ENCODE measurements around the gene MORN5. TPM values are rescaled to one million over a fixed set of nuclear protein-coding genes. Genes with fewer than 3 reads are reported as not detected.
"Not testable (repeated sequence)": the region's sequence is repeated elsewhere in the genome, so short reads cannot be mapped to it uniquely, and the experiment has no call there.

The MORN5 gene
- total RNA-seq (2012; rRNA removed): 0.87 TPM in 1 of 2 replicates, not detected in the other

- peak within 1 kb of the TSS; percentile 85 for H3K4me3 ChIP-seq (ENCODE audit: low read length)
- peak within 1 kb of the TSS; percentile 86 for H3K4me2 ChIP-seq (ENCODE audit: low read length)
- peaks cover 3% of the 10 kb centered on the region for H3K4me1 ChIP-seq (ENCODE audit: control insufficient read depth, insufficient read depth, low read length)
- peak within 1 kb of the TSS; percentile 90 for H3K9ac ChIP-seq (ENCODE audit: low read depth, low read length)
- peaks cover 5% of the 10 kb centered on the region for H3K9me3 ChIP-seq (replicated peaks; ENCODE audit: low read length)
- H3K27me3 ChIP-seq (ENCODE audit: control insufficient read depth, insufficient read depth, low read length): peaks cover 23% of the 10 kb centered on the region
- H3K36me3 ChIP-seq (ENCODE audit: insufficient read depth, low read length): no peaks in the 10 kb centered on the region
These were observed at the start of gene MORN5, which contains the start of gene NDUFA8 for GRCh38 chr9:122159026-122159924. Gene MORN5, plus strand, starts transcription at chr9:122159908. Its CDS starts 65 bp downstream, at chr9:122159973. Gene NDUFA8, minus strand, starts transcription at chr9:122159779. Its CDS starts 102 bp downstream, at chr9:122159677.

- H3K4me2 ChIP-seq (ENCODE audit: low read length): no peak overlapping the region
- no peak overlapping the region for H3K4me3 ChIP-seq (ENCODE audit: low read length)
- no peak overlapping the region for H3K9ac ChIP-seq (ENCODE audit: low read depth, low read length)
- H3K27me3 ChIP-seq (ENCODE audit: control insufficient read depth, insufficient read depth, low read length): peaks cover 38% of the 10 kb centered on the region
- no peaks in the 10 kb centered on the region for H3K9me3 ChIP-seq (replicated peaks; ENCODE audit: low read length)
- no peaks in the 10 kb centered on the region for H3K36me3 ChIP-seq (ENCODE audit: insufficient read depth, low read length)
- H3K4me1 ChIP-seq (ENCODE audit: control insufficient read depth, insufficient read depth, low read length): no peaks in the 10 kb centered on the region
These were observed 49.4 kb upstream of the MORN5 start for GRCh38 chr9:122110100-122110833.

- H3K4me1 ChIP-seq (ENCODE audit: control insufficient read depth, insufficient read depth, low read length): no peaks in the 10 kb centered on the region
- H3K4me3 ChIP-seq (ENCODE audit: low read length): no peak overlapping the region
- H3K4me2 ChIP-seq (ENCODE audit: low read length): no peak overlapping the region
- no peaks in the 10 kb centered on the region for H3K36me3 ChIP-seq (ENCODE audit: insufficient read depth, low read length)
- no peak overlapping the region for H3K9ac ChIP-seq (ENCODE audit: low read depth, low read length)
- peaks cover 50% of the 10 kb centered on the region for H3K27me3 ChIP-seq (ENCODE audit: control insufficient read depth, insufficient read depth, low read length)
- no peaks in the 10 kb centered on the region for H3K9me3 ChIP-seq (replicated peaks; ENCODE audit: low read length)
These were observed 48.2 kb upstream of the MORN5 start for GRCh38 chr9:122111413-122112085.

GRCh38 chr9:122112238-122112637, 47.5 kb upstream of the MORN5 start:
- H3K27me3 ChIP-seq (ENCODE audit: control insufficient read depth, insufficient read depth, low read length): peaks cover 53% of the 10 kb centered on the region
- no peaks in the 10 kb centered on the region for H3K36me3 ChIP-seq (ENCODE audit: insufficient read depth, low read length)
- no peaks in the 10 kb centered on the region for H3K4me1 ChIP-seq (ENCODE audit: control insufficient read depth, insufficient read depth, low read length)

GRCh38 chr9:122113574-122113973, 46.1 kb upstream of the MORN5 start:
- Histone ChIP-seq H3K27me3 (ENCODE audit: control insufficient read depth, insufficient read depth, low read length) (peaks cover 43% of the 10 kb centered on the region), H3K4me1 (ENCODE audit: control insufficient read depth, insufficient read depth, low read length) (no peaks in the 10 kb centered on the region), H3K9ac (ENCODE audit: low read depth, low read length) (no peak overlapping the region), H3K4me2 (ENCODE audit: low read length) (no peak overlapping the region), H3K4me3 (ENCODE audit: low read length) (no peak overlapping the region), H3K36me3 (ENCODE audit: insufficient read depth, low read length) (no peaks in the 10 kb centered on the region), H3K9me3 (replicated peaks; ENCODE audit: low read length) (no peaks in the 10 kb centered on the region)

More at GRCh38 chr9:122112238-122112637, 47.5 kb upstream of the MORN5 start:
- no peaks in the 10 kb centered on the region for H3K9me3 ChIP-seq (replicated peaks; ENCODE audit: low read length)
- no peak overlapping the region for H3K9ac ChIP-seq (ENCODE audit: low read depth, low read length)
- no peak overlapping the region for H3K4me3 ChIP-seq (ENCODE audit: low read length)
- no peak overlapping the region for H3K4me2 ChIP-seq (ENCODE audit: low read length)

GRCh38 chr9:122115176-122116035, 44.3 kb upstream of the MORN5 start:
- no peak overlapping the region for H3K9ac ChIP-seq (ENCODE audit: low read depth, low read length)
- no peaks in the 10 kb centered on the region for H3K36me3 ChIP-seq (ENCODE audit: insufficient read depth, low read length)
- no peak overlapping the region for H3K4me3 ChIP-seq (ENCODE audit: low read length)
- H3K4me2 ChIP-seq (ENCODE audit: low read length): no peak overlapping the region
- no peaks in the 10 kb centered on the region for H3K4me1 ChIP-seq (ENCODE audit: control insufficient read depth, insufficient read depth, low read length)
- H3K9me3 ChIP-seq (replicated peaks; ENCODE audit: low read length): no peaks in the 10 kb centered on the region
- peaks cover 37% of the 10 kb centered on the region for H3K27me3 ChIP-seq (ENCODE audit: control insufficient read depth, insufficient read depth, low read length)

- no peaks in the 10 kb centered on the region for H3K4me1 ChIP-seq (ENCODE audit: control insufficient read depth, insufficient read depth, low read length)
These were observed 43.7 kb upstream of the MORN5 start for GRCh38 chr9:122116040-122116439.

GRCh38 chr9:122116448-122117173, 43.1 kb upstream of the MORN5 start:
- H3K27me3 ChIP-seq (ENCODE audit: control insufficient read depth, insufficient read depth, low read length): peaks cover 37% of the 10 kb centered on the region
- H3K4me3 ChIP-seq (ENCODE audit: low read length): no peak overlapping the region
- no peaks in the 10 kb centered on the region for H3K36me3 ChIP-seq (ENCODE audit: insufficient read depth, low read length)
- H3K9ac ChIP-seq (ENCODE audit: low read depth, low read length): no peak overlapping the region
- H3K4me1 ChIP-seq (ENCODE audit: control insufficient read depth, insufficient read depth, low read length): no peaks in the 10 kb centered on the region
- no peak overlapping the region for H3K4me2 ChIP-seq (ENCODE audit: low read length)
- H3K9me3 ChIP-seq (replicated peaks; ENCODE audit: low read length): no peaks in the 10 kb centered on the region

More at GRCh38 chr9:122116040-122116439, 43.7 kb upstream of the MORN5 start:
- H3K4me2 ChIP-seq (ENCODE audit: low read length): no peak overlapping the region
- no peak overlapping the region for H3K4me3 ChIP-seq (ENCODE audit: low read length)
- no peaks in the 10 kb centered on the region for H3K9me3 ChIP-seq (replicated peaks; ENCODE audit: low read length)
- H3K36me3 ChIP-seq (ENCODE audit: insufficient read depth, low read length): no peaks in the 10 kb centered on the region
- no peak overlapping the region for H3K9ac ChIP-seq (ENCODE audit: low read depth, low read length)
- peaks cover 37% of the 10 kb centered on the region for H3K27me3 ChIP-seq (ENCODE audit: control insufficient read depth, insufficient read depth, low read length)

- peaks cover 36% of the 10 kb centered on the region for H3K27me3 ChIP-seq (ENCODE audit: control insufficient read depth, insufficient read depth, low read length)
- H3K9ac ChIP-seq (ENCODE audit: low read depth, low read length); H3K4me3 ChIP-seq (ENCODE audit: low read length); H3K9me3 ChIP-seq (replicated peaks; ENCODE audit: low read length); H3K4me1 ChIP-seq (ENCODE audit: control insufficient read depth, insufficient read depth, low read length); H3K4me2 ChIP-seq (ENCODE audit: low read length); H3K36me3 ChIP-seq (ENCODE audit: insufficient read depth, low read length): not testable (repeated sequence)
These were observed 42.5 kb upstream of the MORN5 start for GRCh38 chr9:122117241-122117640.
